ENCODE results near the gene PRRC2C. TPM values are rescaled to one million over a fixed set of nuclear protein-coding genes. Genes with fewer than 3 reads are reported as not detected.
"Not testable (repeated sequence)": the region's sequence is repeated elsewhere in the genome, so short reads cannot be mapped to it uniquely, and the experiment has no call there.

PRRC2C gene
- total and polyA plus RNA-seq, 9 donors: 43.1 to 82.0 (median 67.2) TPM

DNA sequence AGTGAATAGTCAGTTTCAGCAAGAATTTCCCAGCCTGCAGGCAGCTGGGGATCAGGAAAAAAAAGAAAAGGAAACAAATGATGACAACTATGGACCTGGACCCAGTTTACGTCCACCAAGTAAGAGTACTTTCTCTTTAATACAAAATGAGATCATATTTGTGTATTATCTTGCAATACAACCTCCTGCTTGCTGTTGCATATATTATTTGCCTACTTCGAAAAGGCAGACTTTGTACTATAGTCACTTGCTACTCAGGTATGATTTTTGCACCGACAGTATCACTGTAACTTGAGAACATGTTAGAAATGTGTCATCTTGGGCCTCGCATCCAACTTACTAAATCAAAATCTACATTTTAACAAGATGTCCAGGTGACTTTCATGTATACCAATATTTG, 30.4 kb downstream of the PRRC2C start:
- Histone ChIP-seq H3K36me3 (ENCODE audit: control insufficient read depth, insufficient read depth, low read length) (peaks cover 26% of the 10 kb centered on the region), H3K27ac (ENCODE audit: low read length) (no peak overlapping the region), H3K27me3 (ENCODE audit: control insufficient read depth, insufficient read depth, low read length) (no peaks in the 10 kb centered on the region), H3K4me1 (ENCODE audit: control insufficient read depth, insufficient read depth, low read length) (no peaks in the 10 kb centered on the region), H3K9me3 (replicated peaks; ENCODE audit: control insufficient read depth, low read depth, low read length) (no peaks in the 10 kb centered on the region), H3K4me3 (ENCODE audit: low read length) (no peak overlapping the region)
- WGBS (ENCODE audit: insufficient coverage): no CpG with 5 or more reads among the region's 4 CpGs
- DNase-seq: no peak

GRCh38 chr1:171521567-171521966, 36.2 kb downstream of the PRRC2C start:
- no peak for DNase-seq
- WGBS (ENCODE audit: insufficient coverage): no CpG with 5 or more reads among the region's 2 CpGs
- Histone ChIP-seq H3K9me3 (replicated peaks; ENCODE audit: control insufficient read depth, low read depth, low read length) (no peaks in the 10 kb centered on the region), H3K4me1 (ENCODE audit: control insufficient read depth, insufficient read depth, low read length) (no peaks in the 10 kb centered on the region), H3K36me3 (ENCODE audit: control insufficient read depth, insufficient read depth, low read length) (peaks cover 35% of the 10 kb centered on the region), H3K4me3 (ENCODE audit: low read length) (no peak overlapping the region), H3K27me3 (ENCODE audit: control insufficient read depth, insufficient read depth, low read length) (no peaks in the 10 kb centered on the region), H3K27ac (ENCODE audit: low read length) (no peak overlapping the region)

DNA sequence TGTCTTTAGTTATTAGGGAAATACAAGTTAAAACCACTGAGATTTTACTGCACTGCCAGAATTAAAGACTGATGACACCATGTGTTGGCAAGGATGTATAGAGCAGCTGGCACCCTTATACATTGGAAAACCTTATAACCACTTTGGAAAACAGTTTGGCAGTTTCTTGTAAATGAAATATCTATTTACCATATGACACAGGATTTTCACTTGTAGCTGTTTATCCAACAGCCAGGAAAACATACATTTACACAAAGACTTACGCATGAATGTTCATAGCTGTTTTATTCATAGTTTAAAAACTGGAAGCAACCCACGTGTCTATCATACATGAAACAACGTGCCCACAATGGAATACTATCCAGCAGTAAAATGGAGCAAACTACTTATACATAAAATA, 45.3 kb downstream of the PRRC2C start:
- H3K4me3 ChIP-seq (ENCODE audit: low read length): no peak overlapping the region
- no peaks in the 10 kb centered on the region for H3K4me1 ChIP-seq (ENCODE audit: control insufficient read depth, insufficient read depth, low read length)
- H3K27me3 ChIP-seq (ENCODE audit: control insufficient read depth, insufficient read depth, low read length): no peaks in the 10 kb centered on the region
- H3K27ac ChIP-seq (ENCODE audit: low read length): no peak overlapping the region
- WGBS (ENCODE audit: insufficient coverage): 100% methylated on average over 1 of the region's 3 CpGs
- H3K9me3 ChIP-seq (replicated peaks; ENCODE audit: control insufficient read depth, low read depth, low read length): no peaks in the 10 kb centered on the region
- DNase-seq: peak; percentile 36
- peaks cover 41% of the 10 kb centered on the region for H3K36me3 ChIP-seq (ENCODE audit: control insufficient read depth, insufficient read depth, low read length)

DNA sequence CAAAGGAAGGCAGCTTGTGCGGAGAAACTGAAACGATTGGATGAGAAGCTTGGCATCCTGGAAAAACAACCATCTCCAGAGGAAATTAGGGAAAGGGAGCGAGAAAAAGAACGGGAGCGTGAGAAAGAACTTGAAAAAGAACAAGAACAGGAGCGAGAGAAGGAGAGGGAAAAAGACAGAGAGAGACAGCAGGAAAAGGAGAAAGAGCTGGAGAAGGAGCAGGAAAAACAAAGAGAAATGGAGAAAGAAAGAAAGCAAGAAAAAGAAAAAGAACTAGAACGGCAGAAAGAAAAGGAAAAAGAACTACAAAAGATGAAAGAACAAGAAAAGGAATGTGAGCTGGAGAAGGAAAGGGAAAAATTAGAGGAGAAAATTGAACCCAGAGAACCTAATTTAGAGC, 47.2 kb downstream of the PRRC2C start:
- no peak for DNase-seq
- Histone ChIP-seq H3K36me3 (ENCODE audit: control insufficient read depth, insufficient read depth, low read length) (peaks cover 40% of the 10 kb centered on the region), H3K9me3 (replicated peaks; ENCODE audit: control insufficient read depth, low read depth, low read length) (no peaks in the 10 kb centered on the region), H3K4me3 (ENCODE audit: low read length) (no peak overlapping the region), H3K27ac (ENCODE audit: low read length) (no peak overlapping the region), H3K27me3 (ENCODE audit: control insufficient read depth, insufficient read depth, low read length) (no peaks in the 10 kb centered on the region), H3K4me1 (ENCODE audit: control insufficient read depth, insufficient read depth, low read length) (no peaks in the 10 kb centered on the region)
- WGBS (ENCODE audit: insufficient coverage): 100% methylated on average over 6 of the region's 7 CpGs

- no peak overlapping the region for H3K4me3 ChIP-seq (ENCODE audit: low read length)
- H3K9me3 ChIP-seq (replicated peaks; ENCODE audit: control insufficient read depth, low read depth, low read length): no peaks in the 10 kb centered on the region
- peaks cover 44% of the 10 kb centered on the region for H3K36me3 ChIP-seq (ENCODE audit: control insufficient read depth, insufficient read depth, low read length)
- H3K4me1 ChIP-seq (ENCODE audit: control insufficient read depth, insufficient read depth, low read length): no peaks in the 10 kb centered on the region
- no peaks in the 10 kb centered on the region for H3K27me3 ChIP-seq (ENCODE audit: control insufficient read depth, insufficient read depth, low read length)
- H3K27ac ChIP-seq (ENCODE audit: low read length): no peak overlapping the region
- WGBS (ENCODE audit: insufficient coverage): no CpG with 5 or more reads among the region's 1 CpG
- DNase-seq: no peak
Observed at GRCh38 chr1:171545523-171545922, 60.2 kb downstream of the PRRC2C start.

- H3K36me3 ChIP-seq (ENCODE audit: control insufficient read depth, insufficient read depth, low read length): peaks cover 20% of the 10 kb centered on the region
- H3K27ac ChIP-seq (ENCODE audit: low read length): no peak overlapping the region
- WGBS (ENCODE audit: insufficient coverage): 100% methylated on average over 3 of the region's 3 CpGs
- no peak overlapping the region for H3K4me3 ChIP-seq (ENCODE audit: low read length)
- H3K27me3 ChIP-seq (ENCODE audit: control insufficient read depth, insufficient read depth, low read length): no peaks in the 10 kb centered on the region
- no peaks in the 10 kb centered on the region for H3K4me1 ChIP-seq (ENCODE audit: control insufficient read depth, insufficient read depth, low read length)
- DNase-seq: no peak
- no peaks in the 10 kb centered on the region for H3K9me3 ChIP-seq (replicated peaks; ENCODE audit: control insufficient read depth, low read depth, low read length)
Observed at GRCh38 chr1:171550050-171550449, 64.7 kb downstream of the PRRC2C start.

DNA sequence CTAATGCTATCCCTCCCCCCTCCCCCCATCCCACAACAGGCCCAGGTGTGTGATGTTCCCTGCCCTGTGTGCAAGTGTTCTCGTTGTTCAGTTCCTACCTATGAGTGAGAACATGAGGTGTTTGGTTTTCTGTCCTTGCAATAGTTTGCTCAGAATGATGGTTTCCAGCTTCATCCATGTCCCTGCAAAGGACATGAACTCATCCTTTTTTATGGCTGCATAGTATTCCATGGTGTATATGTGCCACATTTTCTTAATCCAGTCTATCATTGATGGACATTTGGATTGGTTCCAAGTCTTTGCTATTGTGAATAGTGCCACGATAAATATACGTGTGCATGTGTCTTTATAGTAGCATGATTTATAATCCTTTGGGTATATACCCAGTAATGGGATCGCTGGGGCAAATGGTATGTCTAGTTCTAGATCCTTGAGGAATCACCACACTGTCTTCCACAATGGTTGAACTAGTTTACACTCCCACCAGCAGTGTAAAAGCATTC, 65.3 kb downstream of the PRRC2C start:
- peaks cover 19% of the 10 kb centered on the region for H3K36me3 ChIP-seq (ENCODE audit: control insufficient read depth, insufficient read depth, low read length)
- H3K27ac ChIP-seq (ENCODE audit: low read length); H3K9me3 ChIP-seq (replicated peaks; ENCODE audit: control insufficient read depth, low read depth, low read length); H3K4me1 ChIP-seq (ENCODE audit: control insufficient read depth, insufficient read depth, low read length); DNase-seq; H3K4me3 ChIP-seq (ENCODE audit: low read length); H3K27me3 ChIP-seq (ENCODE audit: control insufficient read depth, insufficient read depth, low read length): not testable (repeated sequence)
- no CpG with 5 or more reads among the region's 4 CpGs for WGBS (ENCODE audit: insufficient coverage)

GRCh38 chr1:171553960-171554359, 68.6 kb downstream of the PRRC2C start:
- WGBS (ENCODE audit: insufficient coverage): no CpG with 5 or more reads among the region's 1 CpG
- peaks cover 33% of the 10 kb centered on the region for H3K36me3 ChIP-seq (ENCODE audit: control insufficient read depth, insufficient read depth, low read length)
- DNase-seq; H3K4me1 ChIP-seq (ENCODE audit: control insufficient read depth, insufficient read depth, low read length); H3K27ac ChIP-seq (ENCODE audit: low read length); H3K4me3 ChIP-seq (ENCODE audit: low read length); H3K9me3 ChIP-seq (replicated peaks; ENCODE audit: control insufficient read depth, low read depth, low read length); H3K27me3 ChIP-seq (ENCODE audit: control insufficient read depth, insufficient read depth, low read length): not testable (repeated sequence)

DNA sequence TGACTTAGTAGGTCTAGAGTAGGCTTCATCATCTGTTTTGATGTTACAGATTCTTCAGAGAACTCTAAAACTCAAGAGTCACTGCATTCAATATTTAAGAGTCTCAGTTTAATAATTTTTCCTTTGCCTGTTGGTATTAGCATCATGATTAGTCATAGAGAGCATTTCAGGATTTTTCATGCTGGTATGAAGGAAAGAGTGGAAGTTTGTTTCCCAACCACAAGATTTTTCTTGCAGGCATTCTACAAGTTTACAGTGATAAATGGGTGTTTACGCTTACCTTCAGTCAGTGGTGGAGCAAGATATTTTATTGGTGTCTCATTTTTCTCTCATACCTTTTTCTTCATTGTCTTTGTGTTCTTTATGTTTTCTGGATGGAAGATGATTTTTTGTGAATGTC, 78.3 kb downstream of the PRRC2C start:
- no peak for DNase-seq
- WGBS (ENCODE audit: insufficient coverage): no CpG with 5 or more reads among the region's 1 CpG
- H3K4me3 ChIP-seq (ENCODE audit: low read length): no peak overlapping the region
- no peaks in the 10 kb centered on the region for H3K4me1 ChIP-seq (ENCODE audit: control insufficient read depth, insufficient read depth, low read length)
- H3K9me3 ChIP-seq (replicated peaks; ENCODE audit: control insufficient read depth, low read depth, low read length): no peaks in the 10 kb centered on the region
- H3K27ac ChIP-seq (ENCODE audit: low read length): no peak overlapping the region
- H3K27me3 ChIP-seq (ENCODE audit: control insufficient read depth, insufficient read depth, low read length): no peaks in the 10 kb centered on the region
- H3K36me3 ChIP-seq (ENCODE audit: control insufficient read depth, insufficient read depth, low read length): peaks cover 43% of the 10 kb centered on the region

DNA sequence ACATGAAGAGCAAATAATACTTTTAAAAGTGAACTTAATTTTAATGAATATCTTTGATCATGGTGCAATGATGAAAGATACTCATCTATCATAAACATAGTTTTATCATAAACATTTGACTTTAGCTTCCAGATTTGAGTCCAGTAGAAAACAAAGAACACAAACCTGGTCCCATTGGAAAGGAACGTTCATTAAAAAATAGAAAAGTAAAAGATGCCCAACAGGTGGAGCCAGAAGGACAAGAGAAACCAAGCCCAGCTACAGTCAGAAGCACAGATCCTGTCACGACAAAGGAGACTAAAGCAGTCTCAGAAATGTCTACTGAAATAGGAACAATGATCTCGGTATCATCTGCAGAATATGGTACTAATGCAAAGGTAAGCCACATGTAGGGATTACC, 81.1 kb downstream of the PRRC2C start:
- WGBS (ENCODE audit: insufficient coverage): 57% methylated on average over 2 of the region's 3 CpGs
- Histone ChIP-seq H3K4me1 (ENCODE audit: control insufficient read depth, insufficient read depth, low read length) (no peaks in the 10 kb centered on the region), H3K9me3 (replicated peaks; ENCODE audit: control insufficient read depth, low read depth, low read length) (no peaks in the 10 kb centered on the region), H3K27ac (ENCODE audit: low read length) (no peak overlapping the region), H3K27me3 (ENCODE audit: control insufficient read depth, insufficient read depth, low read length) (no peaks in the 10 kb centered on the region), H3K36me3 (ENCODE audit: control insufficient read depth, insufficient read depth, low read length) (peaks cover 28% of the 10 kb centered on the region), H3K4me3 (ENCODE audit: low read length) (no peak overlapping the region)
- DNase-seq: peak; percentile 11

- Histone ChIP-seq H3K4me3 (ENCODE audit: low read length) (no peak overlapping the region), H3K27me3 (ENCODE audit: control insufficient read depth, insufficient read depth, low read length) (no peaks in the 10 kb centered on the region), H3K36me3 (ENCODE audit: control insufficient read depth, insufficient read depth, low read length) (peaks cover 24% of the 10 kb centered on the region), H3K4me1 (ENCODE audit: control insufficient read depth, insufficient read depth, low read length) (no peaks in the 10 kb centered on the region), H3K27ac (ENCODE audit: low read length) (no peak overlapping the region), H3K9me3 (replicated peaks; ENCODE audit: control insufficient read depth, low read depth, low read length) (no peaks in the 10 kb centered on the region)
- no peak for DNase-seq
- WGBS (ENCODE audit: insufficient coverage): no CpG with 5 or more reads among the region's 2 CpGs
Observed at GRCh38 chr1:171570295-171570694, 85.0 kb downstream of the PRRC2C start.
